IMR-90 (cell line): ENCODE data around the gene CFAP97D2. TPM values are rescaled to one million over a fixed set of nuclear protein-coding genes. Genes with fewer than 3 reads are reported as not detected.

Experiments
- ATAC-seq: fragments of 200-7000 bp; cut with Tn5 transposase; 2 replicates; pipeline ENCODE4 v1.9.1; 2020; ENCODE audit warnings: low read depth, mild to moderate bottlenecking, moderate library complexity
- BruUV-seq: library from RNA; stranded (reverse); fragments of 400-500 nt; replicated peaks from 2 replicates; lab custom pipeline; 2021; lab: Mats Ljungman, UMichigan
- CTCF ChIA-PET: fragments of 300-600 bp; formaldehyde crosslinking; extraction: SDS; loops from one replicate; lab custom pipeline; 2021; ENCODE audit warnings: antibody characterized with exemption; lab: Yijun Ruan, JAX
- POLR2A ChIA-PET: fragments of 300-600 bp; sonication (Branson Sonifier 250); formaldehyde crosslinking; loops from one replicate; lab custom pipeline; 2022; ENCODE audit warnings: antibody characterized with exemption; ENCODE audit not compliant: unreplicated experiment; lab: Charles Lee
- DNase-seq: peaks from one replicate; pipeline ENCODE4 v3.0.0; 2013
- H2AFZ ChIP-seq: replicated peaks from 2 replicates; pipeline ENCODE3; 2013; ENCODE audit warnings: low read length, mild to moderate bottlenecking; ENCODE audit not compliant: poor library complexity
- H2AK5ac ChIP-seq: 2 replicates; pipeline ENCODE4 v1.6.1; 2013; ENCODE audit warnings: low read depth, low read length, inconsistent platforms
- H2AK9ac ChIP-seq: replicated peaks from 2 replicates; pipeline ENCODE3; 2013; ENCODE audit warnings: mild to moderate bottlenecking, low read depth, low read length, moderate library complexity; ENCODE audit not compliant: poor library complexity
- H2BK120ac ChIP-seq: 2 replicates; pipeline ENCODE4 v1.6.1; 2013; ENCODE audit warnings: low read depth, low read length, inconsistent platforms
- H2BK15ac ChIP-seq: 3 replicates; pipeline ENCODE4 v1.6.1; 2013; ENCODE audit warnings: low read depth, low read length, inconsistent platforms
- H2BK20ac ChIP-seq: 2 replicates; pipeline ENCODE4 v1.6.1; 2013; ENCODE audit warnings: low read depth, mild to moderate bottlenecking, inconsistent platforms, low read length, moderate library complexity
- H2BK5ac ChIP-seq: 2 replicates; pipeline ENCODE4 v1.6.1; 2013; ENCODE audit warnings: mild to moderate bottlenecking, low read depth, low read length, inconsistent platforms; ENCODE audit not compliant: poor library complexity, severe bottlenecking
- H3K14ac ChIP-seq: replicated peaks from 2 replicates; pipeline ENCODE4 v1.6.1; 2013; ENCODE audit warnings: low read depth, low read length, inconsistent platforms
- H3K18ac ChIP-seq: 2 replicates; pipeline ENCODE4 v1.6.1; 2013; ENCODE audit warnings: low read depth, low read length, control low read depth
- H3K23ac ChIP-seq: 2 replicates; pipeline ENCODE4 v1.6.1; 2013; ENCODE audit warnings: low read depth, low read length, inconsistent platforms
- H3K27ac ChIP-seq: 2 replicates; pipeline ENCODE4 v1.5.1; 2013; ENCODE audit warnings: mild to moderate bottlenecking, control low read depth, low read length; ENCODE audit not compliant: insufficient read depth
- H3K27me3 ChIP-seq: 2 replicates; pipeline ENCODE4 v1.6.1; 2013; ENCODE audit warnings: low read length; ENCODE audit not compliant: control insufficient read depth, insufficient read depth
- H3K36me3 ChIP-seq: 2 replicates; pipeline ENCODE4 v1.6.1; 2013; ENCODE audit warnings: low read length, mixed read lengths; ENCODE audit not compliant: control insufficient read depth, insufficient read depth
- H3K4ac ChIP-seq: 2 replicates; pipeline ENCODE4 v1.6.1; 2013; ENCODE audit warnings: low read depth, low read length, inconsistent platforms
- H3K4me1 ChIP-seq: 2 replicates; pipeline ENCODE4 v1.6.1; 2013; ENCODE audit warnings: low read length, mixed read lengths; ENCODE audit not compliant: control insufficient read depth, insufficient read depth
- H3K4me2 ChIP-seq: 2 replicates; pipeline ENCODE4 v1.6.1; 2013; ENCODE audit warnings: low read depth, mild to moderate bottlenecking, control low read depth, low read length, moderate library complexity
- H3K4me3 ChIP-seq: 2 replicates; pipeline ENCODE4 v1.5.1; 2013; ENCODE audit warnings: low read depth, mild to moderate bottlenecking, control low read depth, low read length, moderate library complexity; ENCODE audit not compliant: insufficient read depth
- H3K56ac ChIP-seq: 2 replicates; pipeline ENCODE4 v1.6.1; 2013; ENCODE audit warnings: low read length, inconsistent platforms; ENCODE audit not compliant: insufficient read depth; ENCODE audit errors: extremely low read depth
- H3K79me1 ChIP-seq, 2 experiments: 2 replicates each; pipeline ENCODE4 v1.6.1; 2013; ENCODE audit warnings: low read length in 2 of 2, inconsistent platforms in 1 of 2, low read depth in 1 of 2
- H3K9ac ChIP-seq: 2 replicates; pipeline ENCODE4 v1.6.1; 2013; ENCODE audit warnings: low read depth, low read length, control low read depth
- H3K9me1 ChIP-seq: 2 replicates; pipeline ENCODE4 v1.6.1; 2013; ENCODE audit warnings: low read length, inconsistent platforms; ENCODE audit not compliant: insufficient read depth
- H3K9me3 ChIP-seq: 2 replicates; pipeline ENCODE4 v1.6.1; 2013; ENCODE audit warnings: low read length; ENCODE audit not compliant: control insufficient read depth, insufficient read depth
- H4K20me1 ChIP-seq: 2 replicates; pipeline ENCODE4 v1.6.1; 2013; ENCODE audit warnings: low read length, inconsistent platforms; ENCODE audit not compliant: insufficient read depth
- H4K5ac ChIP-seq: 2 replicates; pipeline ENCODE4 v1.6.1; 2013; ENCODE audit warnings: mild to moderate bottlenecking, low read depth, low read length, control low read depth
- H4K8ac ChIP-seq, 2 experiments: 2 replicates each; pipeline ENCODE4 v1.6.1; 2013; ENCODE audit warnings: low read depth in 2 of 2, low read length in 2 of 2, control low read depth in 1 of 2, inconsistent platforms in 1 of 2
- H4K91ac ChIP-seq: 2 replicates; pipeline ENCODE4 v1.6.1; 2013; ENCODE audit warnings: low read depth, low read length, inconsistent platforms; ENCODE audit not compliant: insufficient read depth
- BHLHE40 ChIP-seq: fragments of 150-350 bp; IDR thresholded peaks from 2 replicates; pipeline ENCODE4 v1.6.1; 2016; ENCODE audit warnings: mild to moderate bottlenecking, low read depth, low read length
- CHD1 ChIP-seq: IDR thresholded peaks from 2 replicates; pipeline ENCODE4 v1.6.1; 2012; ENCODE audit warnings: low read depth, low read length, improper control_type of control experiment
- CTCF ChIP-seq: conservative IDR thresholded peaks from 2 replicates; pipeline ENCODE4 v1.5.1; 2012; ENCODE audit warnings: mild to moderate bottlenecking, low read depth, low read length, improper control_type of control experiment
- ELK1 ChIP-seq: fragments of 150-350 bp; IDR thresholded peaks from 2 replicates; pipeline ENCODE4 v1.6.1; 2016; ENCODE audit warnings: low read depth, mild to moderate bottlenecking, low read length, moderate library complexity, borderline replicate concordance
- FOS ChIP-seq: fragments of 150-350 bp; IDR thresholded peaks from 2 replicates; pipeline ENCODE4 v1.6.1; 2016; ENCODE audit warnings: low read depth, low read length
- MAFK ChIP-seq: IDR thresholded peaks from 2 replicates; pipeline ENCODE4 v1.6.1; 2012; ENCODE audit warnings: low read depth, low read length, improper control_type of control experiment
- MAZ ChIP-seq: IDR thresholded peaks from 2 replicates; pipeline ENCODE4 v1.6.1; 2012; ENCODE audit warnings: low read depth, mild to moderate bottlenecking, low read length, improper control_type of control experiment, moderate library complexity, borderline replicate concordance
- MXI1 ChIP-seq: IDR thresholded peaks from 2 replicates; pipeline ENCODE4 v1.6.1; 2012; ENCODE audit warnings: low read depth, mild to moderate bottlenecking, low read length, moderate library complexity, borderline replicate concordance
- NFE2L2 ChIP-seq: fragments of 150-350 bp; IDR thresholded peaks from 2 replicates; pipeline ENCODE4 v1.6.1; 2016; ENCODE audit warnings: low read depth, mild to moderate bottlenecking, low read length
- POLR2A ChIP-seq: IDR thresholded peaks from 2 replicates; pipeline ENCODE4 v1.6.1; 2012; ENCODE audit warnings: mild to moderate bottlenecking, low read depth, low read length
- RAD21 ChIP-seq: IDR thresholded peaks from 2 replicates; pipeline ENCODE4 v1.6.1; 2012; ENCODE audit warnings: low read length, improper control_type of control experiment
- RCOR1 ChIP-seq: IDR thresholded peaks from 2 replicates; pipeline ENCODE4 v1.6.1; 2012; ENCODE audit warnings: mild to moderate bottlenecking, low read length, improper control_type of control experiment; ENCODE audit not compliant: insufficient replicate concordance
- RFX5 ChIP-seq: IDR thresholded peaks from 2 replicates; pipeline ENCODE4 v1.8.0; 2012; ENCODE audit warnings: low read depth, mild to moderate bottlenecking, low read length, moderate library complexity
- SMC3 ChIP-seq: fragments of 150-350 bp; IDR thresholded peaks from 2 replicates; pipeline ENCODE4 v1.6.1; 2016; ENCODE audit warnings: low read depth, mild to moderate bottlenecking, antibody characterized with exemption, low read length, moderate library complexity
- USF2 ChIP-seq: fragments of 150-350 bp; IDR thresholded peaks from 2 replicates; pipeline ENCODE4 v1.6.1; 2017; ENCODE audit warnings: mild to moderate bottlenecking, antibody characterized with exemption, low read length, low read depth
- WGBS, 2 experiments: methylation state at CpG; one replicate each; pipeline versions ENCODE4 v1.1.5 to v1.1.7; 2013; ENCODE audit warnings: missing lambda C conversion rate in 2 of 2; ENCODE audit not compliant: insufficient read length in 1 of 2; ENCODE audit errors: extremely low coverage in 2 of 2; 5-methylcytosine and 5-hydroxymethylcytosine counted together
- dilution Hi-C: fragments of 300-500 bp; cut with HindIII; formaldehyde crosslinking; loops from one replicate; pipeline ENCODE4 v1.14.3; 2018; ENCODE audit warnings: low sequenced_read_pairs; ENCODE audit not compliant: unreplicated experiment
- in situ Hi-C: fragments of 300-500 bp; cut with MboI; formaldehyde crosslinking; loops from 3 replicates; pipeline ENCODE4 v1.14.3; 2019; ENCODE audit warnings: low sequenced_read_pairs, inconsistent platforms, mixed read lengths
- intact Hi-C: fragments of 100-400 bp; cut with micrococcal nuclease; formaldehyde crosslinking; loops from 2 replicates; pipeline ENCODE4 v1.10.0; 2022
- polyA plus RNA-seq, 3 experiments: library from polyadenylated mRNA; depleted of rRNA; stranded (reverse); fragments of >200 nt; gene quantifications; 2 replicates each; pipeline ENCODE4 v1.2.3, GENCODE V29; 2012; ENCODE audit warnings: low replicate concordance in 1 of 3
- total RNA-seq: library from RNA; depleted of rRNA; stranded (reverse); fragments of >200 nt; gene quantifications from 2 replicates; pipeline ENCODE4 v1.2.3, GENCODE V29; 2012

The CFAP97D2 gene
- total and polyA plus RNA-seq, 2 of the 4 experiments (the other 2 are of a cell fraction), result not detected

- WGBS, 2 experiments, result 90% methylated on average over 9 of the region's 15 CpGs; no CpG with 5 or more reads in 1 of the 2 experiments
- no peak overlapping the region for H2BK120ac ChIP-seq
- H2AK5ac ChIP-seq, result no peak overlapping the region
- H3K9ac ChIP-seq, result no peak overlapping the region
- ATAC-seq (no peak), DNase-seq (no peak)
- H3K27ac ChIP-seq, result no peak overlapping the region
- TF ChIP-seq CHD1 (no peak), CTCF (no peak), RAD21 (no peak), BHLHE40 (no peak), ELK1 (no peak), NFE2L2 (no peak), RFX5 (no peak), SMC3 (no peak), POLR2A (no peak; the same call in 1 of the 2 replicates), MAZ (no peak), USF2 (no peak), FOS (no peak), MAFK (no peak), MXI1 (no peak), RCOR1 (no peak)
- H3K4ac ChIP-seq, result no peak overlapping the region
- no peak overlapping the region for H4K91ac ChIP-seq
- no peak overlapping the region for H3K23ac ChIP-seq
- no TSS peak for BruUV-seq
- H3K18ac ChIP-seq, result no peak overlapping the region
- no peaks in the 10 kb centered on the region for H3K27me3 ChIP-seq
- H3K36me3 ChIP-seq, result no peaks in the 10 kb centered on the region
- dilution Hi-C loops (no loop called here), in situ Hi-C loops (no loop called here), intact Hi-C loops (no loop called here)
- H3K4me2 ChIP-seq, result no peak overlapping the region
- no peak overlapping the region for H3K56ac ChIP-seq
- H2AK9ac ChIP-seq, result no peak overlapping the region
- POLR2A ChIA-PET, result no interaction called here
- CTCF ChIA-PET, result no interaction called here
- H4K5ac ChIP-seq, result no peak overlapping the region
- no peak overlapping the region for H3K14ac ChIP-seq
- H3K4me3 ChIP-seq, result no peak overlapping the region
- H3K79me1 ChIP-seq, result peaks cover 3 to 5% of the 10 kb centered on the region in 2 experiments; a peak in 3 of 4 replicates
- no peak overlapping the region for H2BK20ac ChIP-seq
- no peaks in the 10 kb centered on the region for H3K9me1 ChIP-seq
- H3K9me3 ChIP-seq, result no peaks in the 10 kb centered on the region
- no peak overlapping the region for H2BK15ac ChIP-seq
- no peaks in the 10 kb centered on the region for H3K4me1 ChIP-seq
- H4K20me1 ChIP-seq, result peaks cover 12% of the 10 kb centered on the region
- no peak overlapping the region for H2BK5ac ChIP-seq
- H4K8ac ChIP-seq, result no peak overlapping the region
- H2AFZ ChIP-seq, result no peak overlapping the region
Observed at GRCh38 chr13:114135731-114136171, 43.3 kb upstream of the CFAP97D2 start.
